Rectal smooth muscle tissue (tissue), 1 donor: ENCODE data around the gene FOXR1.
"Not testable (repeated sequence)": the region's sequence is repeated elsewhere in the genome, so short reads cannot be mapped to it uniquely, and the experiment has no call there.

Experiments used
- H3K27ac ChIP-seq: one replicate; pipeline ENCODE4 v1.7.0; 2013; ENCODE audit warnings: low read depth, low read length, inconsistent platforms
- H3K27me3 ChIP-seq: one replicate; pipeline ENCODE4 v1.7.0; 2013; ENCODE audit warnings: low read length; ENCODE audit not compliant: control insufficient read depth, insufficient read depth
- H3K36me3 ChIP-seq: one replicate; pipeline ENCODE4 v1.7.0; 2013; ENCODE audit warnings: low read length; ENCODE audit not compliant: control insufficient read depth, insufficient read depth
- H3K4me1 ChIP-seq: one replicate; pipeline ENCODE4 v1.7.0; 2013; ENCODE audit warnings: low read length; ENCODE audit not compliant: control insufficient read depth, insufficient read depth
- H3K4me3 ChIP-seq: one replicate; pipeline ENCODE4 v1.7.0; 2013; ENCODE audit warnings: low read length
- H3K9ac ChIP-seq: one replicate; pipeline ENCODE4 v1.7.0; 2013; ENCODE audit warnings: low read length

FOXR1 gene

GRCh38 chr11:118984825-118985224 lies 13.3 kb downstream of the FOXR1 start:
- Histone ChIP-seq H3K27me3 (no peaks in the 10 kb centered on the region), H3K4me1 (no peaks in the 10 kb centered on the region), H3K27ac (no peak overlapping the region), H3K4me3 (no peak overlapping the region), H3K36me3 (no peaks in the 10 kb centered on the region), H3K9ac (no peak overlapping the region)

- H3K36me3 ChIP-seq: no peaks in the 10 kb centered on the region
- H3K27me3 ChIP-seq: no peaks in the 10 kb centered on the region
- no peak overlapping the region for H3K27ac ChIP-seq
These were observed 16.7 kb downstream of the FOXR1 start for GRCh38 chr11:118988280-118988679.

GRCh38 chr11:118991486-118992038 lies 20.0 kb downstream of the FOXR1 start:
- H3K27ac ChIP-seq, H3K36me3 ChIP-seq, H3K27me3 ChIP-seq, H3K4me1 ChIP-seq, H3K4me3 ChIP-seq, H3K9ac ChIP-seq: not testable (repeated sequence)

More at GRCh38 chr11:118988280-118988679, 16.7 kb downstream of the FOXR1 start:
- H3K4me1 ChIP-seq: no peaks in the 10 kb centered on the region
- no peak overlapping the region for H3K9ac ChIP-seq
- no peak overlapping the region for H3K4me3 ChIP-seq

GRCh38 chr11:118996926-118997626 lies 25.5 kb downstream of the FOXR1 start:
- Histone ChIP-seq H3K4me3 (peak overlapping the region; percentile 81), H3K9ac (peak overlapping the region; percentile 7), H3K27ac (peak overlapping the region; percentile 86), H3K4me1 (peaks cover 9% of the 10 kb centered on the region), H3K27me3 (no peaks in the 10 kb centered on the region), H3K36me3 (peaks cover 4% of the 10 kb centered on the region)

GRCh38 chr11:118997627-118998387 lies 26.2 kb downstream of the FOXR1 start, which contains the start of gene CENATAC:
CENATAC (plus strand) TSS chr11:118998138; CDS start chr11:118998198, 60 bp downstream.
- Histone ChIP-seq H3K4me1 (peaks cover 9% of the 10 kb centered on the region), H3K4me3 (peak within 1 kb of the TSS; percentile 81), H3K9ac (peak within 1 kb of the TSS; percentile 95), H3K27me3 (no peaks in the 10 kb centered on the region), H3K36me3 (peaks cover 4% of the 10 kb centered on the region), H3K27ac (peak within 1 kb of the TSS; percentile 86)

- H3K4me3 ChIP-seq: peak overlapping the region; percentile 81
- peaks cover 9% of the 10 kb centered on the region for H3K4me1 ChIP-seq
- no peaks in the 10 kb centered on the region for H3K27me3 ChIP-seq
- peak overlapping the region; percentile 86 for H3K27ac ChIP-seq
- peak overlapping the region; percentile 95 for H3K9ac ChIP-seq
- H3K36me3 ChIP-seq: peaks cover 4% of the 10 kb centered on the region
These were observed 26.8 kb downstream of the FOXR1 start for GRCh38 chr11:118998388-118998717.

GRCh38 chr11:118998822-118999221 lies 27.3 kb downstream of the FOXR1 start:
- H3K9ac ChIP-seq: no peak overlapping the region
- no peaks in the 10 kb centered on the region for H3K27me3 ChIP-seq
- peak overlapping the region; percentile 86 for H3K27ac ChIP-seq
- peak overlapping the region; percentile 81 for H3K4me3 ChIP-seq
- H3K4me1 ChIP-seq: peaks cover 9% of the 10 kb centered on the region
- H3K36me3 ChIP-seq: peaks cover 4% of the 10 kb centered on the region

GRCh38 chr11:119000906-119001305 lies 29.3 kb downstream of the FOXR1 start:
- Histone ChIP-seq H3K4me3 (no peak overlapping the region), H3K27me3 (no peaks in the 10 kb centered on the region), H3K9ac (no peak overlapping the region), H3K4me1 (peaks cover 9% of the 10 kb centered on the region), H3K27ac (no peak overlapping the region), H3K36me3 (peaks cover 4% of the 10 kb centered on the region)

GRCh38 chr11:119006656-119007055 lies 35.1 kb downstream of the FOXR1 start:
- no peaks in the 10 kb centered on the region for H3K4me1 ChIP-seq
- H3K36me3 ChIP-seq: peaks cover 6% of the 10 kb centered on the region
- no peak overlapping the region for H3K4me3 ChIP-seq
- H3K9ac ChIP-seq: no peak overlapping the region
- no peak overlapping the region for H3K27ac ChIP-seq
- no peaks in the 10 kb centered on the region for H3K27me3 ChIP-seq

- H3K4me1 ChIP-seq: no peaks in the 10 kb centered on the region
- H3K4me3 ChIP-seq: no peak overlapping the region
- peaks cover 34% of the 10 kb centered on the region for H3K36me3 ChIP-seq
These were observed 40.0 kb downstream of the FOXR1 start for GRCh38 chr11:119011476-119012053.

GRCh38 chr11:119012629-119013170 lies 41.1 kb downstream of the FOXR1 start:
- Histone ChIP-seq H3K4me1 (peaks cover 8% of the 10 kb centered on the region), H3K4me3 (no peak overlapping the region), H3K36me3 (peaks cover 34% of the 10 kb centered on the region), H3K27ac (no peak overlapping the region), H3K27me3 (no peaks in the 10 kb centered on the region), H3K9ac (no peak overlapping the region)

More at GRCh38 chr11:119011476-119012053, 40.0 kb downstream of the FOXR1 start:
- Histone ChIP-seq H3K27me3 (no peaks in the 10 kb centered on the region), H3K27ac (no peak overlapping the region), H3K9ac (no peak overlapping the region)
